Thyroid gland (tissue), 4 donors: ENCODE data around the gene MALAT1. TPM values are rescaled to one million over a fixed set of nuclear protein-coding genes. Genes with fewer than 3 reads are reported as not detected.
A peak's percentile ranks its signal among the peaks of the same experiment; 100 is the strongest.

Experiments used
- DNase-seq, 2 donors: peaks; one replicate each; pipeline ENCODE4 v3.0.0-alpha.2; 2019
- H3K27ac ChIP-seq, 3 donors: fragments of 200-600 bp; sonication (generic); 1 replicate in 2 of 3; 2 replicates in 1 of 3; pipeline ENCODE4 v1.5.1; 2016 to 2019; ENCODE audit warnings: mild to moderate bottlenecking in 1 of 3, moderate library complexity in 1 of 3
- H3K27me3 ChIP-seq: fragments of 200-600 bp; sonication (generic); one replicate; pipeline ENCODE4 v1.5.1; 2019
- H3K36me3 ChIP-seq, 2 donors: fragments of 200-600 bp; sonication (generic); one replicate each; pipeline ENCODE4 v1.5.1; 2016 to 2019
- H3K4me1 ChIP-seq, 2 donors: fragments of 200-600 bp; sonication (generic); one replicate each; pipeline ENCODE4 v1.5.1; 2017 to 2019
- H3K4me3 ChIP-seq, 3 donors: fragments of 200-600 bp; sonication (generic); replicated peaks in 1 of 3; 1 replicate in 2 of 3; 2 replicates in 1 of 3; pipeline ENCODE4 v1.5.1; 2016; ENCODE audit warnings: mild to moderate bottlenecking in 1 of 3
- H3K9me3 ChIP-seq: fragments of 200-600 bp; sonication (generic); one replicate; pipeline ENCODE4 v1.5.1; 2017
- CTCF ChIP-seq, 6 experiments: fragments of 200-600 bp in 3 of 6; fragments of 450-650 bp in 3 of 6; sonication (generic) in 3 of 6; IDR thresholded peaks; one replicate each; pipeline ENCODE4 v1.5.1; 2016 to 2019; ENCODE audit warnings: antibody characterized with exemption in 6 of 6, mild to moderate bottlenecking in 2 of 6, inconsistent platforms in 1 of 6, moderate library complexity in 1 of 6
- POLR2A ChIP-seq, 2 donors: fragments of 450-650 bp; IDR thresholded peaks; one replicate each; pipeline ENCODE4 v1.6.1; 2017; ENCODE audit warnings: antibody characterized with exemption in 2 of 2, mild to moderate bottlenecking in 2 of 2, moderate library complexity in 1 of 2
- WGBS, 2 donors: methylation state at CpG; one replicate each; pipeline ENCODE4 v1.1.5; 2017; 5-methylcytosine and 5-hydroxymethylcytosine counted together
- intact Hi-C: fragments of 100-400 bp; cut with DNase I; formaldehyde crosslinking; loops from one replicate; pipeline ENCODE4 v1.15.1; 2023
- total RNA-seq, 4 donors: library from RNA; depleted of rRNA; stranded (reverse); fragments of >200 nt; gene quantifications; one replicate each; pipeline ENCODE4 v1.2.3, GENCODE V29; 2016

MALAT1 gene
- total RNA-seq, 4 donors from 2014 or later = 20,994 to 36,233 (median 26,043) TPM

- peak; percentile 84 to 89 for DNase-seq
- Histone ChIP-seq H3K27me3 (no peaks in the 10 kb centered on the region), H3K9me3 (no peaks in the 10 kb centered on the region), H3K36me3 (no peaks in the 10 kb centered on the region), H3K4me1 (peaks cover 85 to 89% of the 10 kb centered on the region in 2 donors), H3K4me3 (no peak overlapping the region), H3K27ac (peak overlapping the region; percentile 98 to 100 (median 99))
- WGBS, 2 donors = 41 to 50% methylated on average over 4 to 8 of the region's 10 CpGs
- intact Hi-C loops = no loop called here
- TF ChIP-seq POLR2A (IDR thresholded peaks at IDR 0.05) (peak in 1 of 2 donors; percentile 70), CTCF (IDR thresholded peaks at IDR 0.05) (peak in 1 of 6 experiments; percentile 19)
Measured at GRCh38 chr11:65489035-65489705, 9.7 kb upstream of the MALAT1 start.

- 24 to 27% methylated on average over 8 of the region's 8 CpGs for WGBS, 2 donors
- Histone ChIP-seq H3K4me1 (peaks cover 91 to 95% of the 10 kb centered on the region in 2 donors), H3K9me3 (no peaks in the 10 kb centered on the region), H3K36me3 (no peaks in the 10 kb centered on the region), H3K27ac (peak overlapping the region; percentile 98 to 100 (median 99)), H3K27me3 (no peaks in the 10 kb centered on the region), H3K4me3 (peak overlapping the region in 1 of 3 donors; percentile 8)
- intact Hi-C loops = no loop called here
- peak; percentile 54 to 57 for DNase-seq
- TF ChIP-seq POLR2A (IDR thresholded peaks at IDR 0.05) = no peak
- no peak for TF ChIP-seq CTCF (IDR thresholded peaks at IDR 0.05)
Measured at GRCh38 chr11:65489706-65490320, 9.0 kb upstream of the MALAT1 start.

- peaks cover 91 to 95% of the 10 kb centered on the region in 2 donors for H3K4me1 ChIP-seq
- intact Hi-C loops = no loop called here
- no peak overlapping the region for H3K4me3 ChIP-seq
- no peaks in the 10 kb centered on the region for H3K36me3 ChIP-seq
- peak overlapping the region; percentile 98 to 100 (median 99) for H3K27ac ChIP-seq
- H3K9me3 ChIP-seq = no peaks in the 10 kb centered on the region
- DNase-seq = peak in 1 of 2 donors; percentile 9
- 57 to 62% methylated on average over 3 of the region's 3 CpGs for WGBS, 2 donors
- H3K27me3 ChIP-seq = no peaks in the 10 kb centered on the region
- no peak for TF ChIP-seq CTCF (IDR thresholded peaks at IDR 0.05)
- no peak for TF ChIP-seq POLR2A (IDR thresholded peaks at IDR 0.05)
Measured at GRCh38 chr11:65491163-65491465, 7.7 kb upstream of the MALAT1 start.

- 17 to 28% methylated on average over 16 of the region's 17 CpGs for WGBS, 2 donors
- intact Hi-C loops = no loop called here
- peak; percentile 98 for DNase-seq
- Histone ChIP-seq H3K27ac (peak overlapping the region; percentile 98 to 100 (median 99)), H3K36me3 (no peaks in the 10 kb centered on the region), H3K27me3 (no peaks in the 10 kb centered on the region), H3K4me1 (peaks cover 93 to 95% of the 10 kb centered on the region in 2 donors), H3K4me3 (peak overlapping the region in 1 of 3 donors; percentile 11), H3K9me3 (no peaks in the 10 kb centered on the region)
- TF ChIP-seq CTCF (IDR thresholded peaks at IDR 0.05) = peak in 1 of 6 experiments; percentile 23
- TF ChIP-seq POLR2A (IDR thresholded peaks at IDR 0.05) = peak; percentile 44 to 95
Measured at GRCh38 chr11:65491614-65492386, 7.0 kb upstream of the MALAT1 start.

- TF ChIP-seq CTCF (IDR thresholded peaks at IDR 0.05) = no peak
- TF ChIP-seq POLR2A (IDR thresholded peaks at IDR 0.05) = no peak
Measured at GRCh38 chr11:65492387-65492636, 6.5 kb upstream of the MALAT1 start.

More at GRCh38 chr11:65492387-65492636, 6.5 kb upstream of the MALAT1 start:
- Histone ChIP-seq H3K4me1 (peaks cover 92 to 93% of the 10 kb centered on the region in 2 donors), H3K36me3 (no peaks in the 10 kb centered on the region), H3K9me3 (no peaks in the 10 kb centered on the region), H3K4me3 (peak overlapping the region in 1 of 3 donors; percentile 11), H3K27me3 (no peaks in the 10 kb centered on the region), H3K27ac (peak overlapping the region; percentile 98 to 100 (median 99))
- DNase-seq = peak in 1 of 2 donors; percentile 5
- WGBS, 2 donors = 25 to 33% methylated on average over 4 of the region's 4 CpGs
- intact Hi-C loops = no loop called here
